GM19452 (cell line): ENCODE measurements around the gene HSD11B1L.
"Not testable (repeated sequence)": the region's sequence is repeated elsewhere in the genome, so short reads cannot be mapped to it uniquely, and the experiment has no call there.

Experiments used
- ATAC-seq: cut with Tn5 transposase; IDR thresholded peaks from one replicate; pipeline ENCODE4 v1.9.1; 2021; ENCODE audit not compliant: unreplicated experiment

The HSD11B1L gene

DNA sequence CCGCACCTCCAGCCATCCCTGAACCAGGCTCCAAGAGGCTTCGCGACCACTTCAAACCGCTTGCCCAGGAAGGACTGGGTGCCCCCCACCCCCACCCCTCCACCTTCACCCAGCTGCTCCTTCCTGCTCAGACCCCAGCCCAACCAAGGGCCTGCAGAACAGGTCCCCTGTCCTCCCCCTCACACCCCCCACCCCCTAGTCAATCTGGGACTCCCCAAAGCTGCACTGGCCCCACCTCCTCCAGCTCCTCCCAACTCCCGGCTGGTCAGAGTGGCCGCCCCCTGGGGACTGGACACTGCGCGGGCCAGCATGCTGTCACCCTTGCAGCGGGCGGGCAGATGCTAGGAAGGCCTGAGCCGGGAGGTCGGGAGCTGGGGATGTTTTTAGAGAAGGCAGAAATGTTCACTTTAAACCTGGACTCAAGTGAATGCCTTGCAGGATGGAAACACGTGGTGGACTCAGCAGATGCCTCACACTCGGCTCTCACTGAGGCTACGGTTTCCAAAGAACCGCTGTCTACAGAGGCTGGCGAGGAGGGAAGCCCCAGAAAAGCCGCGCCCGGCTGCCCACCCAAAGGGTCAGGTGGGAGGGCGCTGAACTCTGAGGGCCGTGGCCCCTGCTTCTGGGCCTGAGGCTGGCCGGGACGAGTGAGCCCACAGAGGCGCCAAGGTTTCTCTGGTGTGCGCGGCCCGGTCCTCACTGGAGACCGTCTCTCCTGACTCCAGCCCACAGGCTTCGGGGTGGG lies 17.2 kb downstream of the HSD11B1L start:
- no peak for ATAC-seq

DNA sequence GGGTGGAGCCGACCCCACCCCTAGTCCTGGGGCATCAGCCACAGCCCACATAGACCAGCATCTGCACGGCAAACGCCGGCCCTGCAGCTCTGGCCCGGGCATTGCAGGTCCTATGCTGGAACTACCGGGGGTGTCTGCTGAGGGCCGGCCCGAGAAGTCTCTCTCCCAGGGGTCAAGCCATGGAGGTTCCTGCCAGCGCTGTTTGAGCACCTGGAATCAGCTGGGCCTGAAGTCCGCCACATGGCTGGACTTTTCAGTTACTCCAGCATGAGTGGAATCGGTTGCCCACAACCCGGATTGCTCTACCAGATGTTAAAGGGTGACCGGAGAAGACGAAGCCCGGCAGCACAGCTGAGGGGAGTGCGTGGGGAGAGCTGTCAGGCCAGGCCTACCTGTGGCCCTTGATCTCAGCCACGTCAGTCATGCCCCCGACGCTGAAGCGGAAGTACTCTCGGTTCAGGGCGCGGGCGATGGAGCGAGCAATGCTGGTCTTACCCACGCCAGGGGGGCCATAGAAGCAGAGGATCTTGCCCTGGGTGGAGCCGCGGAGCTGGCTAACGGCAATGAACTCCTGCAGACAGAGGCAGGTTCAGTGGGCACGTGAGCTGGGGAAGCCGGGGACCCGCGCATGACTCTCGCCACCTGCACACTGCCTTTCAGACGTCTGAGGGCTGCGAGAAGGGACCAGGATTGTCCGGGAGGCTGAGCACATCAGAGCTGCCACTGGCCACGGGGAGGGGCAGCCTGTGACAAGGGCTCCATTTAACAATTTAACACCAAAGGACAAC lies 18.0 kb downstream of the HSD11B1L start:
- no peak for ATAC-seq

DNA sequence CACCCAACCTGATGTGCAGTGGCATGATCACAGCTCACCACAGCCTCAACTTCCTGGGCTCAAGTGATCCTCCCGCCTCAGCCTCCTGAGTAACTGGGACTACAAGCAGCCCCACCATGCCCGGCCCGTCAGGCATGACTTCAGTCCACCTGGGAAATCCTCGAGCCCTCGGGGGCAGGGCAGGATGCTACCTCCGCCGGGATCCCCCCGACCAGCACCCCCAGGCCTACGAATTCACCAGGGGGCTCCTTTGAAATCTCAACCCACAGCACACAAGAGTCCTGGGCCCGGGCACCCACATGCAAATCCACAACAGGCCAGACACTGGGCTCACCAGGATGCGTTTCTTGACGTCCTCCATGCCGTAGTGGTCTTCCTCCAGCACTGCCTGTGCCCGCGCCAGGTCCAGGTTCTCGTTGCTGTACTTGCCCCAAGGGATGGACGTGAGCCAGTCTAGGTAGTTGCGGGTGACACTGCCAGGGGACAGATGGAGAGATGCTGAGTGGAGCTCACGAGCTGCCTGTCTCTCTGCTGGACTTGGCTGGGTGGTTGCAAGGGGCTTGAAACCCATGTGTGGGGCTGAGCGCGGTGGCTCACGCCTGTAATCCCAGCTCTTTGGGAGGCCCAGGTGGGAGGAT lies 19.7 kb downstream of the HSD11B1L start:
- ATAC-seq = no peak

DNA sequence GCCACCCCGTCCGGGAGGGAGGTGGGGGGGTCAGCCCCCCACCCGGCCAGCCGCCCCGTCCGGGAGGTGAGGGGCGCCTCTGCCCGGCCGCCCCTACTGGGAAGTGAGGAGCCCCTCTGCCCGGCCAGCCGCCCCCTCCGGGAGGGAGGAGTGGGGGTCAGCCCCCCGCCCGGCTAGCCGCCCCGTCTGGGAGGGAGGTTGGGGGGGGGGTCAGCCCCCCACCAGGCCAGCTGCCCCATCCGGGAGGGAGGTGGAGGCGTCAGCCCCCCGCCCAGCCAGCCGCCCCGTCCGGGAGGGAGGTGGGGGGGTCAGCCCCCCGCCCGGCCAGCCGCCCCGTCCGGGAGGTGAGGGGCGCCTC lies 21.2 kb downstream of the HSD11B1L start:
- not testable (repeated sequence) for ATAC-seq

DNA sequence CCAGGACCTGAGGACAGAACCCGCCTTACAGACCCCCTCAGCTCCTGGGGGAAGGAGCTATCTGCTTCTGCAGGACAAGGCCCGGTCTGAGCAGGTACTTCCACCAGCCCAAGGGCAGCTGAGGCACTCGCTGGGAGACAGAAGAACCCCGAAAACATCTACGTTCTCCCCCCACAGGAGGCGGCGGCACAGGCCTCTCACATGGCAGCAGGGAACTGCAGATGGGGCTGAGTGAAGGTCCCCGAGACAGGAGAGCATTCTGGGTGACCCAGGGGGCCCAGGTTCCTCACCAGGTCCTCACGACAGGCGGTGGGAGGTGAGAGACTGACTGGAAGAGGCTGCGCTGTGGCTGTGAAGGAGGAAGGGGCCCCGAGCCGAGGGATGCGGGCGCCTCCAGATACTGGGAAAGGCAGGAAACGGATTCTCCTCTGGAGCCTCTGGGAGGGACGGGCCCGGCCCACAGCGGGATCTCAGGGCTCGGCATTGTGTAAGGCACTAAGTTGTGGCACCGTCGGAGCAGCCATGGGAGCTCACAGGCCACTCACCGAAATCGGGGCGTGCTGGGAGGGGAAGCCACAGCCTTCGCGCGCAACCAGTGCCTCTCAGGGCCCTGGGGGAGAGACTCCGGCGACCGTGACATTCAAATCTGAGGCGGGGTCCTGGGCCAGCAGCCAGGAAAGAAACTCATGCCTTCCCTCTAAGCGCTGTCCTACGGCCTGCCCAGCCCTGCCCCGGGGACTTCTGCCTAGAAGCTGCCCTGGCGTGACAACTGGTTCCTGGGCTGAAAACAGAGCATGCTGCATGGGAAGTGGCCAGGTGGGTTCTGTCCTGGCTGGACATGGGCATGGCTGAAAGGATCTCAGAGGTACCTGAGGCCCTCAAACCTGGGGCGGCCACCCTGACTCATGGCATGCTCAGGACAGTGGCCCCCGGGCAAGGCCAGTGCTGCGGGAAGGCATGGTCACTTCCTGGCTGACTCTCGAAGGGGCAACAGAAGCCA lies 23.3 kb downstream of the HSD11B1L start:
- no peak for ATAC-seq

DNA sequence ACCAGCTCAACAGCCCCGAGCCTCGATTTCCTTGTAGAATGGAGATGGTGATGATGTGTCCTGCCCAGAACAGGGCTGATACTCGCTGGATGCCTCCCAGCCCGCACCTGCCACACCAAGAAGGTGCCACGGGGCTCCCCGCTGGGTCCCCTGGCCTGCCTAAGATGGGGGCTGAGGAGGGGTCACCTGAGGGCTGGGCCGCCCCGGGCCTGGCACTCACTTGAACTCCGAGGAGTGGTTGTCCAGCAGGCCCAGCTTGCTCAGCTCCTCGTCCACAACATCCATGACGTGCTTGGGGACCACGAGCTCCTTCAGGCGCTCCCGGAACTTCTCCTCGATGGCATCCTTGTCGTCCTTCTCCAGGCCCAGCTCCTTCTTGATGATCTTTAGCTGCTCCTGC lies 24.7 kb downstream of the HSD11B1L start:
- no peak for ATAC-seq

DNA sequence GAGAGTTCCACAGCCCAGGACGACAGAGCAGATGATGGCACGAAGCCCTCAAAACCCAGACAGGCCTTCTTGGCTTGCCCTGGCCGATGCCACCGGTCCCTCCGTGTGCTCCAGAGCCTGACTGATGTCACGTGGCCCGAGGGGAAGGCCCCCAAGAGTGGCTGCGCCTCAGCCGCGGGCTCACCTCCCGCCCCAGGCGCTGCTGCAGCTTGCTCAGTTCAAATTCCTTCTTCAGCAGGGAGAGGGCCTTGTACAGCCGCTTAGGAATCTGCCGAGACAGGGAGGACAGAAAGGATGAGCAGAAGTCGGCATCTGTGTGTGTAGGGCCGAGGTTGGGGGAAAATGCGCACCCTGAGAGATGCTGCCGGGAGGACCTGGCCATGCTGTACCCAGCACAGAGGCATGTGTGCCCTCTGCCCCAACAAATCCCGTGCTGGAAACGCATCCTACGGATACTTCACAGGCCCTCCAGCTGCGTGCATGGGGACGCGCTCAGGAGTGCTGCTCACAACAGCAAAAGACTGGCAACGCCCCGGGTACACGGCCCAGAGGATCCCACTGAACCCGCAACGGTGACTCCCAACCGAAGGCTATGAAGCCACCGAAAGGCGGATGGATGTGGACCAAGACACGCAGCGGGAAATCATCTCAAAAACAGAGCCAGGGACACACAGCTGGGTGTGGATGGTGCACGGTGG lies 26.2 kb downstream of the HSD11B1L start:
- ATAC-seq = no peak

DNA sequence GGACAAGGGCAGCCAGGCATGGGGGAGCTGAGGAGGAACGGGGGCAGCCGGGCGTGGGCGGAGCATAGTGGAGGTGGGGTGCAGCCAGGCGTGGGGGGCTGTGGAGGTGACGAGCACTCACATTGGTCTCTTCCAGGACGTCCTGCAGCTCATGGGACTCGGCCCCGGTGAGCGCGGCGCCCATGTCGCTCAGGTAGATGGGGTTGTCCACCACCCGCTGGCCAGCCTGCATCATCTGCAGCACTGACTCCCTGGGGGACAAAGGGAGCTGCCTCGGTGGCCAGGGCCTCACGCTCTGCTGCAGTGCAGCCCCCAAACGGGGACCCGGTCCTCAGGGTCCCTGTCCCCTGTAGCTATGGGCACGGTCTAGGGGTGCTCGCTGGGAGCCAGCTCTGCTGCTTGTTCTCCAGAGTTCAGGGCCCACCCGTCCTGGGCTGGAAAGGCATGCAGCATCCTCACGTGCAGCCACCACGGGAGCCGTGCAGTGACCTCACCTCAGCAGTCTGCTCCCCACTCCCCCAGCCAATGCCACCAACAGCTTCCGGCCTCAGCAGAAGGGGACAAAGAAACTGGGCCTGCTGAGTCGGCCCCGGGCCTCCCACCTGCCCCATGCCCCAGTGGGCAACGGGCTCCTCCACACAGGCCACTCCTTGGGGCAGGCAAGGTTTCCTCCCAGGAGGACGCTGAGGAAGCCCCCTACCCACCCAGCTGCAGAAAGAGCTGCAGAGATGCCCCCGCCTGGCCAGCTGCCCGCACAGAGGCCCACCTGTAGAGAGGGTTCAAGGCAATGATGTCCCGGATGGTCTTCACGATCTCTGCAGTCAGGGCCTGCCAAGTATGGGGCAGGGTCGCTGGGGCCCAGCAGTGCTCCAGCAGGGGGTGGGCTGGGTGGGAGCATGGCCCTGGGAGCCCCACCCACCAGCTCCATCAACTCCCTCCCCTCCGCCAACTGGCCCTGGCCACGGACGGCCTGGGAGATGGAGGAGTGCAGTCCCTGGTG lies 27.0 kb downstream of the HSD11B1L start:
- no peak for ATAC-seq

DNA sequence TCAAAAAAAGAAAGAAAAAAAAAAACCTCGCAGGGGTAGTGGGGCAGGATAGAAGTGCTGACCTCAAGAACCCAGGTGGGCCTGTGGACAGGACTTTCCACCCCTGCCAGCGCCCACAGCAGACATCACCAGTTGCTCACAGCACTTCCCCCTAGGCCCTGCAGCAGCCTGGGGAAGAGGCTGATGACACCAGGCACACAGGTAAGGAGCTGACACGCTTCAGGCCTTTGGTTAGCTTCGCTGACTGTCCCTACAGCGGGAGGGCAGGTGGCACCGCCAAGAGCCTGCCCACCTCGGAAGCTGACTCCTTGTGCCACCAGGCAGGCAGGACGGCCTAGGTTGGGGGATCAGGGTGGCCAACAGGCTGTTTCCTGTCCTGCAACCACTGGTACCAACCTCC lies 30.2 kb downstream of the HSD11B1L start:
- no peak for ATAC-seq

DNA sequence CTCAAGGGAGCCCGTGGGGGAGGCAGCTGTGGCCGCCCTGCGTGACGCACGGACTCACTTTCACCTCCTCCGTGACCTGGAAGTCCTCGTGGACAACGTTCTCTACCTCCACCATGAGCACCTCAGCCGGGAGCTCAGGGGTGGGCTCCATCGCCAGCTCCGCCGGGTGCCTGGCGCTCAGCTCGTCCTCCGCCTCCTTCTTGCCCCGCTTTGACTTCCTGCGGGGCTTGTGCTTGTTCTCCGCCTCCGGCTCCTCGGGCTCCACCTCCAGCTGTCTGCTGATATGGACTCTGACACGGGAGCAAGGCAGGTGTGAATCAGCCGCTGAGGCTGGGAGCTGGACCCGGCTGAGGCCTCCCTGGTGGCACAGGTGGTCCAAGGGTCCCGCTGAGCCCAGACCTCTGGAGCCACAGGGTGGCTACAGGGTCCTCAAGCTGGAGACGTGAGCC lies 30.9 kb downstream of the HSD11B1L start:
- no peak for ATAC-seq

DNA sequence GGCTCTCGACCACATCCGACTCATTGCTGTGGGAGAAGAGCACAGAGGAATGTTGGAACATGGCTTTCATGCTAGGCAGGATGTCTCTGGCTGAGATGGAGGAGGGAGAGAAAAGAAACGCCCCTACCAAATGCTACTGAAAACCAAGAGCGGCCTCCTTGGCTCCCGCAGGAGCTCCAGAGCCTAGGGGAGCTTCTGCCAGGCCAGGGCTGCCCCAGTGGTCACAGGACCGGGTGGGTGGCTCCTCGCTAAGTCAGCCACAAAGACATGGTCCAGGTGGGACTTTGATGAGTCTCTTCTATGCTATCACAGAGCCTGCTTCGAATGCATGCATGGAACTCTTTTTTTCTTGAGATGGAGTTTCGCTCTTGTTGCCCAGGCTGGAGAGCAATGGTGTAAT lies 32.4 kb downstream of the HSD11B1L start:
- no peak for ATAC-seq

DNA sequence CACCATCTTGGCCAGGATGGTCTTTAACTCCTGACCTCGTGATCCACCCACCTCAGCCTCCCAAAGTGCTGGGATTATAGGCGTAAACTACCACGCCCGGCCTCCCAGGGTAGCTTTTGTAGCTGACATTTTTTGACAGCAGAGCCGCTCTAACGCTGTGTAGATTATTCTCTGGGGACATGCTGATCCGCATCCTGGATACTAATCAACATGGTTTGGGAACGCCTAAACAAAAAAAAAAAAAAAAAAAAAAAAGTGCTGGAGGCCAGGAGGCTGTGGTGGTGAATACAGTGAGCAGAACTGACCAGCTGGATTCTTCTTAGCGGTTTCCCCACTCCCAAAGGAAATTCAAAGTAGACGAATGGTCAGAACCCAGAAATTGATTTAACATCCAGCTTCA lies 34.0 kb downstream of the HSD11B1L start:
- ATAC-seq = no peak

DNA sequence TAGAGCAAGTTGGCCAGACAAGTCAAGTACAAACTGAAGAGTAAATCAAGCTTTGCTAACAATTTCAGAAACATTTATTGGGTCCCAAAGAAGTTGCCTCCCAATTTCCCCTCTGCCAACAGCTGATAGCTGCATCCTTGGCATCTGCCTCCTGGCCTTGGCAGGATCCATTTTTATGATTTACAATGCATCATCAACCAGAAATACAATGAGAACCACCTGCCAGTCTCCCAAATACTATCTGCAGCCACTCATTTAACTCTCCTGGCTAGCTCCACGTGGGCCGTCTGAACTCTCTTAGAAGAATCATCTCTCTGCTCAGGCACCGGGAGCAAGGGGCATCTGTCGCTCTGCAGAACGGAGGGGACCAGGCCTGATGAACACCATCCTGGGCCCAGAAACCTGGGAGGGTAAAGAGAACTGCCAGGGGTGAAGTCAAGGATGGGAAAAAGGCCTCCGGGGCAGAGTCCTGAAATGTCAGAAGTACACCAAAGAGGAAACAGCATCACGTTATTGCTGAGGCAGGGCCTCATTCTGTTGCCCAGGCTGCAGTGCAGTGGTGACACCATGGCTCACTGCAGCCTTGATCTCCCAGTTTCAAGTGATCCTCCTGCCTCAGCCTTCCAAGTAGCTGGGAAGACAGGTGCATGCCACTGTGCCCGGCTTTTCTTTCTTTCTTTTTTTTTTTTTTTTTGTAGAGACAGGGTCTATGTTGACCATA lies 36.5 kb downstream of the HSD11B1L start:
- ATAC-seq = no peak

DNA sequence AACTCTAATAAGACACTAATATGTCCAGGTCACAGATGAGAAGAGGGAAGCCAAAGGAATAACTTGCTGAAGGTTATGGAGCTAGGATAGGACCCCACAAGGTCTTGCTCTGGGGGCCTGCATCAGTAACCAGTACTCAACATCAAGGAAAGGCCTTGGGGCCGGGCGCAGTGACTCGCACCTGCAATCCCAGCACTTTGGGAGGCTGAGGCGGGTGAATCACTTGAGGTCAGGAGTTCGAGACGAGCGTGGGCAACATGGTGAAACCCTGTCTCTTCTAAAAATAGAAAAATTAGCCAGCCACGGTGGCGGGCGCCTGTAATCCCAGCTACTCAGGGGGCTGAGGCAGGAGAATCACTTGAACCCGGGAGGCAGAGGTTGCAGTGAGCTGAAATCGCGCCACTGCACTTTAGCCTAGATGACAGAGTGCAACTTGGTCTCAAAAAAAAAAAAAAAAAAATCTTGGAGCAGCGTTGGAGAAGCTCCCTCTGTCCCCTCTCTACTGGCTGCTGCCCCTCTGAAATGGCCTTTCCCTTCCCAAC lies 37.3 kb downstream of the HSD11B1L start:
- ATAC-seq = no peak

DNA sequence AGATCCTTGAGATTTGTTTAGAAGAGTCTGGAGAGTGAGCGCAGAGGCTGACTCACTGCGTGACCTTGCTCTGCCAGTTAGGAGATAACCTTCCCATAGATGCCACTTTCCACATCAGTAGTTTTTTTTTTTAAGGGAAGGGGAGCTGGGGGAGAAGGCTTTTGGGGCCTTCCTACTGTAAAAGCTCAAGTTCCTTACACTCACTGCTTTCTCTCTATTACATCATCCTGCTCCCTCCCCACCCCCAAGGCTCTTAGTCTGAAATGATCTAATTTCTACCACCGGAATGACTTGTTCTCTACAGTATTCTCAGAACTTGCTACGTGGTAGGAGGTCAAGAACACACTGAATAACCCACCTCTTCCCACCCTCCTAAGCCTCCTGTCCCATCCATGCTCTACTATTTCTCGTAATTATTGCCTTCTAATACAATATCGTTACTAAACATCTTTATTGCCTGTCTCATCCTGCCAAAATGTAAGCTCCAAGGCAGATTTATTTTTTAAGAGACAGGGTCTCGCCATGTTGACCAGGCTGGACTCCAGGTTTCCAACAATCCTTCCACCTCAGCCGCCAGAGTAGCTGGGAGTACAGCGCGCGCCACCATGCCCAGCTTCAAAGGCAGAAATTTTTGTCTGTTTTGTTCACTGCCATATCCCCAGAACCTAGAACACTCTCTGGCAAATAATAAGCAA lies 37.9 kb downstream of the HSD11B1L start:
- no peak for ATAC-seq

DNA sequence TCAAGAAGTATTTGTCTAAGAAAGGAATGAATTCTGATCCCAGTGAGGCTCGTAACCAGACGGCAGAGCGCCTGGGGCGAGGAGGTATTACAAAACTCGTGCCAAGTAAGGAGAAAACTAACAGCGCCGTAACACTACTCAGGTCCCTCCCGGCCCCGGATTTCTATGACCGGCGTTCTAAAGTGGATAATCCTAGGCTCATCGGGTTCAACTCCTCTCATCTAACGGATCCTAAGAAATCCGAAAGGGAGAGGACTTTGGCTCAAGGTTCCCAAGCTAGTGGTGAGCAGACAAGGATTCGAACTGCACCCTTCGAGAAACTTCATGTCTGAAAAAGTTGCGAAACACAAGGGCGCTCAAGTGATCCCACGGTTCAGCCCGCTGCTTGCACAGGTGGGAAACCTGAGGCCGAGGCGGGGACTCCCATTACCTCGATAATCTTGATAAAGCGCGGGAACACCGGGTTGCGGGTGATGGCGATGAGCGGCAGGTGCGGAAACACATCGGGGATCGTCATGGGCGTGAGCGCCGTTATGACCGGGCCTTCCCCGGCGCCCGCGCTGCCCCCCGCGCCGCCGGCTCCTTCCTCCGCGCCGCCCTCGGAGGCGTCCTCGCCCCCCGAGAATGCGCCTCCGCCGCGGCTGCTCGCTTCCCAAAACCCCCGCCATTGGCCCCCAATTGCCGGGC lies 38.6 kb downstream of the HSD11B1L start:
- ATAC-seq = no peak
